GM18519 (cell line): ENCODE results near the gene MYOD1.

Experiments used
- ATAC-seq: cut with Tn5 transposase; IDR thresholded peaks from one replicate; pipeline ENCODE4 v1.9.1; 2021; ENCODE audit warnings: mild to moderate bottlenecking, moderate library complexity; ENCODE audit not compliant: unreplicated experiment, low FRiP score

Gene MYOD1

GRCh38 chr11:17719028-17719937 lies at the start of gene MYOD1:
MYOD1 (plus strand) TSS chr11:17719571; CDS start chr11:17719783, 212 bp downstream.
- no peak for ATAC-seq

- no peak for ATAC-seq
Observed at GRCh38 chr11:17672469-17672868, 46.9 kb upstream of the MYOD1 start.

DNA sequence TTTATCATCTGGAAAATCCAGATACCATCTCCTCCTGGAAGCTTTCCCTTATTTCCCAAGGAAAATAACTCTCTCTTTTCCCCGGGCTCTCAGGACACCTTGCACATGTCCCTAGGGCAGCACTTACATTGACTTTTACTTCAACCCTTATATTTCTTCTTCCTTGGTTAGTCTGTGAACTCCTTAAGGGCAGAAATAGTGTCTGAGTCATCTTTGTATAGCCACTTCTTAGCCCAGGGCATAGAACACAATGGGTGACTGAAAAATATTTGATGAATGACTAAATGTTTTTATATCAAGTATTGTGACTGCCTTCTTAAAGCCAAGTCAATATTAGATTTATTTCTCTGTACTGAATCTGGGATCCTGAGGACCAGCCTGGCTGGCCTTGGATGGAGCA lies 45.4 kb upstream of the MYOD1 start:
- no peak for ATAC-seq

DNA sequence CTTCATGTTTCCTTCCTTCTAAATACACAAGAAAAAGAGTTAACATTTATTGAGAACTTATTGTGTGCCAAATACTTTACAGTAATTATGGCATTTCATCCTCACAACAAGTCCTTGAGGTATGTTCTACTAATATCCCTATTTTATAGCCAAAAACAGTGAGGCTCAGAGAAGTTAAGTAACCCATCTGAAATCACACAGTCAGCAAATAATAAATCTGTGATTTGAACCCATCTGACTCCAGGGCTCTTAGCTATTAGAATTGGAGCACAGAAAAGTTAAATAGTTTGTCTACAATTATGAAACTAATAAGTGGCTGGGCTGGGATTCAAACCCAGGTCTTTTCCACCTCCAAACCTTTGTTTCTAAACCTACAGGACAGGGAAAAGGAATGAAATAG lies 36.5 kb upstream of the MYOD1 start:
- no peak for ATAC-seq

- ATAC-seq = no peak
Observed at GRCh38 chr11:17683377-17684161, 35.8 kb upstream of the MYOD1 start.

DNA sequence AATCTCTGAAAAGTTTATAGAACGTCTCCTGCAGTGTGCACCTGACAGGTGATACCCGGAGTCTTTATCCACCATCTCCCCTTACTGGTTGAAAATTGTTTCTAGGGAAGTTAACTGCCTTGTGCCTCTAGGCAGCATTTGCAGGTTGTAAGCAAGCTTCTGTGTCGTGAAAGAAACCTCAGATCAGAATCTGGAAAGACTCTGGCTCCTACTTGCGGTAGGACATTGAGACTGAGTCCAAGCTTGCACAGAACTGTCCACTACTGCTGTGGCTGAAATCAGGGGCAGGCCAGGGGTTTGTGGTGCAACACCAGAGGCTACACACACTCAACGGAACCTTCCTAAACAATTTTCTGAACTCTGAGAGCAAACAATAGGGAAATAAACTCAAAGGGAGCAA lies 34.8 kb upstream of the MYOD1 start:
- no peak for ATAC-seq

- ATAC-seq = no peak
Observed at GRCh38 chr11:17686231-17686980, 33.0 kb upstream of the MYOD1 start.

DNA sequence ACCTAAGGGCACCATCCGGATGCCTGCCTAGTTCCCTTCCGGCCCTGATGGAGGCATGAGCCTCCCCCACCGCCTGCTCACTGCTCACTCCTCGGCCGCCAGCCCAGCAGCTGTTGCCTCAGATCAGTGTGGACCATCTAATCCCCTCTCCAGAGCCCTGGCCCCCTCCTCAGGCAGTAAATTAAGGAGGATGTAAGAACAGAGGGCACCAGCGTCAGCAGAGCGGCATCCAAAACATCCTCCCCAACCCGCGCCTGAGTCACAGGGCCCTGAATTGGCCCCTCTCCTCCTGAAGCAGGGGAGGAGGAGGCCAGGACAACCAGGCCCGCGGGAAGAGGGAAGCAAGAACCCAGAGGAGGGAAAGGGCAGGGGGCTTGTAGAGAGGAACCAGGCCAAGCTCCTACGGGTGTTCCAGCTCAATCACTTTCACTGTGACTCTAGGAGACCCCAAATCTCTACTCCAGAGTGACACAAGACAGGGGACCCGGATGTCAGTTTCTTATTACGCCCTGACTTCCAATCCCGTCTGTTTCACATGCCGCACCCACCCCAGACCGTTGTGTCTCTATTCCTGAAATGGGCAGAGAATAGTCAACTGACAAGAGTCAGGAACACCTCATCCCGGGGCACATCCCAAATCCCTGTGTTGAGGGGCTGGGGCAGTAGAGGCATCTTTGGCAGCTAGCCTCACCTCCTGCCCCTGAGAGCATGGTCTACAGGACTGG lies 31.3 kb upstream of the MYOD1 start:
- no peak for ATAC-seq

- ATAC-seq = no peak
Observed at GRCh38 chr11:17691550-17691949, 27.8 kb upstream of the MYOD1 start.

- no peak for ATAC-seq
Observed at GRCh38 chr11:17691976-17692375, 27.4 kb upstream of the MYOD1 start.

GRCh38 chr11:17692931-17693330 lies 26.4 kb upstream of the MYOD1 start:
- ATAC-seq = no peak

- ATAC-seq = no peak
Observed at GRCh38 chr11:17693531-17693930, 25.8 kb upstream of the MYOD1 start.

GRCh38 chr11:17694494-17695110 lies 24.8 kb upstream of the MYOD1 start:
- ATAC-seq = no peak

- no peak for ATAC-seq
Observed at GRCh38 chr11:17695454-17696441, 23.6 kb upstream of the MYOD1 start.

DNA sequence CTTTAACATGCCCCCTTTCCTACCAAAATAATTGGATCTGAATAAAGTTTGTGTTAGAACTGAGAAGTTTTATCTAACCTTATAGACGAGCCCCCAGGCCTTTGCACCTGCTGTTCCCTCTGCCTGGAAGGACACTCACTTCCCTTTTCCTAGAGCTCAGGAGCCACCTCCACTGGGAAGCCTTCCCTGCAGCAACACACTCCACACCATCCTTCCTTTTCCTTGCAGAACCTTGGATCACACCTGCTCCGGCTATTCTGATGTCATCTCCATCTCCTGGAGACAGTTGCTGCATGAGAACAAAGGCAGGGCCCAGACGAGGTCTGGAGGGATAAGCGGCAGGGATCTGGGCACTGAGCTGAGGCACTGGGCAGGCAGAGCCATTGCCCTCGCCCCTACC lies 22.6 kb upstream of the MYOD1 start:
- ATAC-seq = no peak

- no peak for ATAC-seq
Observed at GRCh38 chr11:17697175-17697949, 22.0 kb upstream of the MYOD1 start.

DNA sequence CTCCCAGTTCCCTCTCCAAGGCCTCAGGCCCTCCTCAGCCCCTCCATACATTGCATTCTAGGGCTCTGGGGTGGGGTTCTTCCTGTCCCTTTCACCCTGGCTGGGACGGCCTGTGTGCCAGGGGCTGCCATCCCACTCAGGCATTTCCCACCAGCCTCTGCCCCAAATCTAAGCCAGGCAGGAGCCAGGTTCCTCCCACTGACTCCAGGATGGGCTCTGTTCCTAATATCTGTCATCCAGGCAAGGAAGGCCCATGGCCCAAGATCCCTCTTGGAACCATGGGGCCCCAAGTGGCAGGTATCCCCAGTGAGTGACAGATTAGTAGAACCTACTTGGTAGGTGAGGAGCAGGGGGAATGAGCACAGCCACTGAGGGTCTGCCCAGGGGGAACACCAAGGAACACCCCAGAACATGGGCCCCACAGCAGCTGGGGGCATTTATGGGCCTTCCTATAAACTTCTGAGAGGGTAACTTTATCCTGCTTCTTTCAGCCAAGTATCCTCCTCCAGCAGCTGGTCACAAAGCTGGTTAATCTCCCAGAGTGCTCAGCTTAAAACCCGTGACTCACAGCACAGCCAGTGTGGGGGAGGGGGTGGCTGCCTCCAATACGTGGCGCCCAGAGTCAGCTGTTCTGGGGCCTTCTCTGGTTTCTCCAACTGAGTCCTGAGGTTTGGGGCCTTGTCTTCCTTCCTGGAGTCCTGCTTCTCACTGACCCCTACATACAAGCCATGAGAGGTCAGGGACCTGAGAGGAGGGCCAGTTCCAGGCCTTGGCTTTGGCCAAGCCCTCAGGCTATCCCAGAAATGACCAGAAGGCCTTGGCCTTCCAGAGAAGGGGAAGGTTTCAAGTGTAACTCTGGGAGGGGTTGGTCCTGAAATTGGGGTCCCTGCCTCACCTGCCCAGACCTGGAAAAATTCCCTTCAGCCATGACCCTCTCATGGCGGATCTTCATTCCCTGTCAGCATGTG lies 19.9 kb upstream of the MYOD1 start:
- no peak for ATAC-seq
